Activated CD8-positive, alpha-beta T cell treated with anti-CD3 and anti-CD28 coated beads, Interleukin-2, amount 10 ng/mL, durations not matched to agents 7 days and 5 days (primary cell): ENCODE results near the gene COPS4. TPM values are rescaled to one million over a fixed set of nuclear protein-coding genes. Genes with fewer than 3 reads are reported as not detected.

Experiments
- ATAC-seq: fragments of 150-1000 bp; cut with Tn5 transposase; one replicate; pipeline ENCODE4 v1.10.0; 2021; ENCODE audit warnings: moderate library complexity
- CTCF ChIA-PET: fragments of 350-600 bp; sonication (Branson Sonifier 250); formaldehyde crosslinking; loops from one replicate; lab custom pipeline; 2021; ENCODE audit warnings: antibody characterized with exemption; lab: Charles Lee
- POLR2A ChIA-PET: fragments of 350-600 bp; sonication (Branson Sonifier 250); formaldehyde crosslinking; loops from one replicate; lab custom pipeline; 2021; ENCODE audit warnings: antibody characterized with exemption; lab: Charles Lee
- DNase-seq: peaks from one replicate; pipeline ENCODE4 v3.0.0-alpha.2; 2020
- H3K27ac Mint-ChIP-seq: one replicate; pipeline ENCODE4 v1.8.0; 2021; ENCODE audit warnings: mild to moderate bottlenecking, mixed read lengths
- H3K27me3 Mint-ChIP-seq: one replicate; pipeline ENCODE4 v1.8.0; 2021; ENCODE audit warnings: low read depth, mixed read lengths
- H3K36me3 Mint-ChIP-seq: one replicate; pipeline ENCODE4 v1.8.0; 2021; ENCODE audit warnings: low read depth, mixed read lengths
- H3K4me1 Mint-ChIP-seq: one replicate; pipeline ENCODE4 v1.8.0; 2021; ENCODE audit warnings: low read depth, mixed read lengths
- H3K4me3 Mint-ChIP-seq: one replicate; pipeline ENCODE4 v1.8.0; 2021; ENCODE audit warnings: mild to moderate bottlenecking, mixed read lengths
- H3K9me3 Mint-ChIP-seq: one replicate; pipeline ENCODE4 v1.8.0; 2022; ENCODE audit warnings: mixed read lengths; ENCODE audit not compliant: insufficient read depth
- total RNA-seq, 2 experiments: library from RNA; stranded (reverse); gene quantifications; one replicate each; pipeline ENCODE4 v1.2.3, GENCODE V29; 2021

COPS4 gene
- total RNA-seq, 2 experiments from 2014 or later, result 33.7 to 34.6 TPM

- CTCF ChIA-PET, result interaction anchor here (1.0 to 2.5 kb wide), 3 partner anchors 11 to 14 kb away, joined by 3 to 8 read pairs (median 4); no protein-coding TSS in a partner anchor
- Mint-ChIP-seq H3K9me3 (peaks cover 10% of the 10 kb centered on the region), H3K4me3 (no peak overlapping the region), H3K27ac (peak overlapping the region; percentile 34), H3K4me1 (peaks cover 32% of the 10 kb centered on the region), H3K36me3 (peaks cover 15% of the 10 kb centered on the region), H3K27me3 (no peaks in the 10 kb centered on the region)
- DNase-seq, result no peak
- POLR2A ChIA-PET, result interaction anchor here (1.1 to 1.3 kb wide), 2 partner anchors 10 to 11 kb away, joined by 3 to 4 read pairs; partner anchors contain the start of gene PLAC8
- no peak for ATAC-seq
These were observed 89.3 kb downstream of the COPS4 start for GRCh38 chr4:83124111-83124780.

Other genes starting within 250 kb of the COPS4 start
- gene SCD5, start 236.4 kb upstream of the COPS4 start, total RNA-seq, result 1 to 10 TPM; 2.9 to 3.1 TPM
- 100 to 1,000 TPM; 111 to 113 TPM for gene SEC31A, start 144.0 kb upstream of the COPS4 start, total RNA-seq
- 1 to 10 TPM; 3.1 to 3.3 TPM for gene THAP9, start 134.4 kb upstream of the COPS4 start, total RNA-seq
- 10 to 100 TPM; 40.2 to 42.1 TPM for gene LIN54, start 24.4 kb upstream of the COPS4 start, total RNA-seq
- 100 to 1,000 TPM; 193 to 198 TPM for gene PLAC8, start 79.5 kb downstream of the COPS4 start, total RNA-seq
- 10 to 100 TPM; 21.3 to 21.9 TPM for gene COQ2, start 249.6 kb downstream of the COPS4 start, total RNA-seq